B cell (primary cell): Measurements from ENCODE around the gene TBX6. TPM values are rescaled to one million over a fixed set of nuclear protein-coding genes. Genes with fewer than 3 reads are reported as not detected.
A peak's percentile ranks its signal among the peaks of the same experiment; 100 is the strongest.

ENCODE experiments used
- ATAC-seq: fragments of 200-7000 bp; cut with Tn5 transposase; one replicate; pipeline ENCODE4 v1.10.0; 2021; ENCODE audit warnings: low read depth, mild to moderate bottlenecking, moderate number of reproducible peaks, moderate library complexity
- CTCF ChIA-PET: fragments of 350-600 bp; sonication (Branson Sonifier 250); formaldehyde crosslinking; loops from one replicate; lab custom pipeline; 2021; ENCODE audit warnings: antibody characterized with exemption, inconsistent platforms; lab: Charles Lee
- POLR2A ChIA-PET: fragments of 350-600 bp; sonication (Branson Sonifier 250); formaldehyde crosslinking; loops from one replicate; lab custom pipeline; 2021; ENCODE audit warnings: antibody characterized with exemption; lab: Charles Lee
- DNase-seq: peaks from one replicate; pipeline ENCODE4 v3.0.0; 2013
- H2AFZ ChIP-seq: 2 replicates; pipeline ENCODE4 v1.6.1; 2012; ENCODE audit warnings: mild to moderate bottlenecking, low read depth, low read length; ENCODE audit not compliant: insufficient read depth, poor library complexity, severe bottlenecking
- H3K27ac ChIP-seq, 2 donors: 1 replicate in 1 of 2; 2 replicates in 1 of 2; pipeline ENCODE4 v1.5.1; 2012 to 2013; ENCODE audit warnings: low read length in 2 of 2, mild to moderate bottlenecking in 2 of 2, moderate library complexity in 1 of 2
- H3K27me3 ChIP-seq, 4 experiments: fragments of 200-600 bp in 1 of 4; sonication (generic) in 1 of 4; replicated peaks in 1 of 4; 1 replicate in 2 of 4; 2 replicates in 2 of 4; pipeline versions ENCODE4 v1.6.1 to v1.7.0; 2013 to 2016; ENCODE audit warnings: low read length in 3 of 4, mild to moderate bottlenecking in 2 of 4, mixed read lengths in 1 of 4, moderate library complexity in 1 of 4; ENCODE audit not compliant: insufficient read depth in 4 of 4, control insufficient read depth in 3 of 4; ENCODE audit errors: control extremely low read depth in 1 of 4
- H3K36me3 ChIP-seq, 2 experiments: replicated peaks in 1 of 2; 1 replicate in 1 of 2; 2 replicates in 1 of 2; pipeline versions ENCODE4 v1.6.1 to v1.7.1; 2013; ENCODE audit warnings: low read length in 1 of 2; ENCODE audit not compliant: insufficient read depth in 2 of 2, control insufficient read depth in 1 of 2; ENCODE audit errors: control extremely low read depth in 1 of 2, extremely low read depth in 1 of 2
- H3K4me1 ChIP-seq, 2 donors: fragments of 200-600 bp in 1 of 2; sonication (generic) in 1 of 2; 1 replicate in 1 of 2; 2 replicates in 1 of 2; pipeline versions ENCODE4 v1.5.1 to v1.6.1; 2013 to 2017; ENCODE audit warnings: low read length in 2 of 2; ENCODE audit not compliant: control insufficient read depth in 2 of 2, insufficient read depth in 2 of 2
- H3K4me2 ChIP-seq: replicated peaks from 2 replicates; pipeline ENCODE3; 2012; ENCODE audit warnings: mild to moderate bottlenecking, low read depth, low read length; ENCODE audit not compliant: poor library complexity, severe bottlenecking
- H3K4me3 ChIP-seq, 5 experiments: fragments of 200-600 bp in 1 of 5; sonication (generic) in 1 of 5; 1 replicate in 3 of 5; 2 replicates in 2 of 5; pipeline versions ENCODE4 v1.5.1 to v1.7.0; 2011 to 2016; ENCODE audit warnings: low read length in 4 of 5, mild to moderate bottlenecking in 4 of 5, low read depth in 2 of 5, control low read depth in 1 of 5, moderate library complexity in 1 of 5; ENCODE audit not compliant: insufficient read depth in 1 of 5; ENCODE audit errors: control extremely low read depth in 1 of 5, extremely low read depth in 1 of 5
- H3K79me2 ChIP-seq: fragments of 200-600 bp; sonication (generic); one replicate; pipeline ENCODE4 v1.6.0; 2016; ENCODE audit warnings: low read length; ENCODE audit not compliant: control insufficient read depth, insufficient read depth
- H3K9ac ChIP-seq: fragments of 200-600 bp; sonication (generic); 2 replicates; pipeline ENCODE4 v1.6.1; 2017; ENCODE audit warnings: mild to moderate bottlenecking, low read length, moderate library complexity
- H3K9me3 ChIP-seq, 3 donors: one replicate each; pipeline versions ENCODE4 v1.6.1 to v1.7.1; 2013; ENCODE audit warnings: low read length in 2 of 3; ENCODE audit not compliant: control insufficient read depth in 2 of 3, insufficient read depth in 1 of 3; ENCODE audit errors: control extremely low read depth in 1 of 3
- H4K20me1 ChIP-seq: 2 replicates; pipeline ENCODE4 v1.6.0; 2012; ENCODE audit warnings: mild to moderate bottlenecking, low read length; ENCODE audit not compliant: insufficient read depth, control insufficient read depth, poor library complexity, severe bottlenecking
- H3K27ac Mint-ChIP-seq: one replicate; pipeline ENCODE4 v1.8.0; 2021; ENCODE audit warnings: mixed read lengths
- H3K27me3 Mint-ChIP-seq: one replicate; pipeline ENCODE4 v1.8.0; 2021; ENCODE audit warnings: mixed read lengths
- H3K4me1 Mint-ChIP-seq: one replicate; pipeline ENCODE4 v1.8.0; 2021; ENCODE audit warnings: mixed read lengths
- H3K4me3 Mint-ChIP-seq: one replicate; pipeline ENCODE4 v1.8.0; 2021; ENCODE audit warnings: mixed read lengths
- H3K9me3 Mint-ChIP-seq: one replicate; pipeline ENCODE4 v1.8.0; 2022; ENCODE audit warnings: mixed read lengths; ENCODE audit not compliant: insufficient read depth
- EZH2 ChIP-seq: IDR thresholded peaks from 2 replicates; pipeline ENCODE4 v1.6.1; 2012; ENCODE audit warnings: borderline replicate concordance, low read depth, mild to moderate bottlenecking, moderate library complexity, low read length; ENCODE audit not compliant: insufficient read depth, poor library complexity, severe bottlenecking
- WGBS: methylation state at CpG from one replicate; pipeline ENCODE4 v1.1.5; 2013; ENCODE audit warnings: missing lambda C conversion rate; ENCODE audit not compliant: insufficient coverage; 5-methylcytosine and 5-hydroxymethylcytosine counted together
- intact Hi-C: fragments of 100-400 bp; cut with micrococcal nuclease; formaldehyde crosslinking; loops from one replicate; pipeline ENCODE4 v1.10.0; 2022
- polyA plus RNA-seq: library from polyadenylated mRNA; depleted of rRNA; stranded (reverse); fragments of >200 nt; gene quantifications from 2 replicates; pipeline ENCODE4 v1.2.3, GENCODE V29; 2012
- total RNA-seq, 2 donors: library from RNA; stranded (reverse); fragments of 120-200 nt in 1 of 2; gene quantifications; 1 replicate in 1 of 2; 2 replicates in 1 of 2; pipeline versions ENCODE4 v1.2.3 to v1.2.4, GENCODE V29; 2013 to 2022
- TF ChIP-seq, protein P1 (sequence below): fragments of 200-600 bp; IDR thresholded peaks from one replicate; pipeline ENCODE4 v1.8.0; 2022; ENCODE audit warnings: antibody characterized with exemption, mild to moderate bottlenecking

TBX6 gene
- total and polyA plus RNA-seq, 2 donors (not counting 1 experiment from before 2014, with no cell fraction given): 1.4 to 5.4 TPM

DNA sequence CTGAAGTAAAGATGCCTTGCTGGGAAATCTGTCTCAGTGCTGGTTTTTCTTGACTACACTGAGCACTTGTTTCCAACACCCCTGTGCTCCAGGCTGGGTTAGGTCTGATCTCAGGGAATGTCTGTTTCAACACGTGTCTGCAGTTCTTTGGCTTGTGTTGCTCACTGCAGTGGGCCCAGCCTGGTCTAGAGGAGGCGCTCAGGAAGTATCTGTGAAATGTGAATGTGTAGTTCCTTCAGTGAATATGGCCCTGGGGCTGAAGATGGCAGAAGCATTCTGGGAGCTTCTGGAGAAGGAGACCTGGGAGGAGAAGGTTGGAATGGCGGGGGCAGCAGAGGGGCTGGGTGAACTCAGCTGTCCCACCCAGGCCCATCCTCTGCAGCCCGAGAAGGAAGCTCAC lies 12.4 kb upstream of the TBX6 start:
- no peaks in the 10 kb centered on the region for H3K27me3 Mint-ChIP-seq
- H3K9me3 Mint-ChIP-seq: no peaks in the 10 kb centered on the region
- intact Hi-C loops: no loop called here
- no peak overlapping the region for H3K9ac ChIP-seq
- H3K4me3 Mint-ChIP-seq: no peak overlapping the region
- TF ChIP-seq EZH2: no peak
- TF ChIP-seq, protein P1, sequence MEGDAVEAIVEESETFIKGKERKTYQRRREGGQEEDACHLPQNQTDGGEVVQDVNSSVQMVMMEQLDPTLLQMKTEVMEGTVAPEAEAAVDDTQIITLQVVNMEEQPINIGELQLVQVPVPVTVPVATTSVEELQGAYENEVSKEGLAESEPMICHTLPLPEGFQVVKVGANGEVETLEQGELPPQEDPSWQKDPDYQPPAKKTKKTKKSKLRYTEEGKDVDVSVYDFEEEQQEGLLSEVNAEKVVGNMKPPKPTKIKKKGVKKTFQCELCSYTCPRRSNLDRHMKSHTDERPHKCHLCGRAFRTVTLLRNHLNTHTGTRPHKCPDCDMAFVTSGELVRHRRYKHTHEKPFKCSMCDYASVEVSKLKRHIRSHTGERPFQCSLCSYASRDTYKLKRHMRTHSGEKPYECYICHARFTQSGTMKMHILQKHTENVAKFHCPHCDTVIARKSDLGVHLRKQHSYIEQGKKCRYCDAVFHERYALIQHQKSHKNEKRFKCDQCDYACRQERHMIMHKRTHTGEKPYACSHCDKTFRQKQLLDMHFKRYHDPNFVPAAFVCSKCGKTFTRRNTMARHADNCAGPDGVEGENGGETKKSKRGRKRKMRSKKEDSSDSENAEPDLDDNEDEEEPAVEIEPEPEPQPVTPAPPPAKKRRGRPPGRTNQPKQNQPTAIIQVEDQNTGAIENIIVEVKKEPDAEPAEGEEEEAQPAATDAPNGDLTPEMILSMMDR: no peak
- no peaks in the 10 kb centered on the region for H3K79me2 ChIP-seq
- H3K27ac Mint-ChIP-seq: no peak overlapping the region
- no peak for ATAC-seq
- no peaks in the 10 kb centered on the region for H3K4me1 ChIP-seq
- H3K9me3 ChIP-seq: peaks cover 0 to 10% (median 0%) of the 10 kb centered on the region in 3 donors
- H3K4me1 Mint-ChIP-seq: no peaks in the 10 kb centered on the region
- no peak overlapping the region for H2AFZ ChIP-seq
- ChIA-PET CTCF (interaction anchor here (1.5 kb wide), 1 partner anchor 11 kb away, joined by 4 read pairs; no protein-coding TSS in a partner anchor), POLR2A (no interaction called here)
- 96% methylated on average over 4 of the region's 4 CpGs for WGBS
- no peaks in the 10 kb centered on the region for H3K27me3 ChIP-seq
- no peak overlapping the region for H3K4me2 ChIP-seq
- H3K4me3 ChIP-seq: no peak overlapping the region
- no peak overlapping the region for H3K27ac ChIP-seq
- H4K20me1 ChIP-seq: no peaks in the 10 kb centered on the region
- DNase-seq: no peak
- H3K36me3 ChIP-seq: peaks cover 2 to 17% of the 10 kb centered on the region in 2 experiments

DNA sequence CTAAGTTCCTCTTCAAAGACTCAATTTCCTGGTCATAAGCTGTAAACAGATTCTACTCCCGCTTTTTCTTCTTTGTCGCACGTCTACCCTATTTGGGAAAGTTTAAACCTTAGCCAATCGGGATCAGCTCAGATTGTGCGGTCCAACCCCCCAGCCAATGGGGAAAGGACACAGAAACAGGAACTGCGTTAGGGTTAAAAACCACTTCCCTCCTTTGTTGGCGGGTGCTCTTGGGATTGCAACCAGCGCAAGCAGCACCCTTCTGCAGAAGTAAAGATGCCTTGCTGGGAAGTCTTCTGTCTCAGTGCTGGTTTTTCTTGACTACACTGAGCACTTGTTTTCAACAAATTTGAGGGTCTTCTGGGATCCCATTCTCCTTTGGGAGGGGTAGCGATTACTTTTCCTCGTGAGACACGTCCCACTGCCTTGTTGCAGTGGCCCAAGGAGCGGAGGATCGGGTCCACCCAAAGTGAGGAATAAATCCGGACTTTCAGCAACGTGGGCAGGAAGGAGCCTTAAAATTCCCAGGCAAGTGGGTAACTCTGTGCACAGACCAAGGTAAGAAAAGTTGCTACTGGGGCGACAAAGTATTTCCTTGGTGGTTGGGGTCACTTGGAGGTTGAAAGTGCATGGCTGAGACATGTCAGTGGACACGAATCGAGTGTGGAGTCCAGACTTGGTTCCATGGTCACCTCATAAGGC lies 5.3 kb upstream of the TBX6 start:
- H3K9ac ChIP-seq: peak overlapping the region; percentile 80
- WGBS: 91% methylated on average over 13 of the region's 18 CpGs
- H3K27ac ChIP-seq: peak overlapping the region; percentile 90 to 95
- Mint-ChIP-seq H3K27ac (peak overlapping the region; percentile 96), H3K9me3 (peaks cover 2% of the 10 kb centered on the region), H3K27me3 (no peaks in the 10 kb centered on the region), H3K4me3 (peak overlapping the region; percentile 82), H3K4me1 (peaks cover 36% of the 10 kb centered on the region)
- H3K36me3 ChIP-seq: peaks cover 0 to 20% of the 10 kb centered on the region in 2 experiments
- ATAC-seq (no peak), DNase-seq (peak; percentile 66)
- ChIA-PET POLR2A (interaction anchor here (0.7 to 6.8 kb wide), 5 partner anchors 14 to 123 kb away, joined by 3 to 97 read pairs (median 3); partner anchors contain the start of genes ALDOA, CORO1A and TAOK2), CTCF (interaction anchor here (0.6 to 0.9 kb wide), 2 partner anchors 31 to 537 kb away, joined by 3 read pairs; partner anchors contain the start of gene ALDOA)
- no peaks in the 10 kb centered on the region for H3K27me3 ChIP-seq
- H3K79me2 ChIP-seq: peaks cover 21% of the 10 kb centered on the region
- H3K4me2 ChIP-seq: peak overlapping the region; percentile 98
- H3K9me3 ChIP-seq: peaks cover 2 to 37% (median 25%) of the 10 kb centered on the region in 3 donors
- peak overlapping the region; percentile 93 for H2AFZ ChIP-seq
- peak overlapping the region in 3 of 5 experiments; percentile 42 to 92 (median 49) for H3K4me3 ChIP-seq
- H4K20me1 ChIP-seq: no peaks in the 10 kb centered on the region
- peaks cover 28 to 43% of the 10 kb centered on the region in 2 donors for H3K4me1 ChIP-seq
- intact Hi-C loops: loop anchor here (1.0 to 10.0 kb wide), 5 partner anchors 26 to 538 kb away; partner anchors contain the start of genes ALDOA, MAPK3, MYL11 and TBC1D10B
- TF ChIP-seq EZH2: no peak
- TF ChIP-seq, protein P1: no peak
